ENCODE data around the gene KLHL26.
A peak's percentile ranks its signal among the peaks of the same experiment; 100 is the strongest.

The KLHL26 gene

DNA sequence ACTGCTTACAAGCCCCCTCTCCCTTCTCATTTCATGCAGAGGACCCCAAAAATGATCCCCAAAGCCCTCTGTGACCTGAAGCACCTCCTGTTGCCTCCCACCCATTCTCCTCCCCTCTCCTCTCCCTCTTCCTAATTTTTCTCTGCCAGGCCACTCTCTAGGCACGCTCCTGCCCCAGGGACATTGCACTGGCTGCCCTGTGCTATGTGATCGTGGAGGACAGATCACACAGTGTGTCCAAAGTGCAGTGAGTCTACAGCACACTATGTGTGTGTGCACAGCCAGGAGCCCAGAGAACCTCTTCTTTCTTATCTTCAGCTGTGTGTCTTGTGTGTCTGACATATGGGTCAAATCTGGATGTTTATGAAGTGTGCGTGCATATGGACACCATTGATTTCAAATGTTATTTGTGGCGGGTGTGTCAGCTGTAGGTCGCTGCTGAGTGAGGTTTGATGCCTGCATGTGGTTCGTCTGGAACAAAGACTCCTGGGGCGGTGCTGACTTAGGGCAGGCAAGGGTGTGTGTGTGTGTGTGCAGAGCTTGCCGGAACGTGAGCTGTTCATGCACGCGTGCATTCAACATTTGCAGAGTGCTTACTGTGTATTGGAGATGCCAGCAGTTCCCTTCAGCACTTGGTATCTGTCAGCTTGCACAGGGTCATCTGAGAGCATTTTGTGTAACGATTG, 2.1 kb upstream of the KLHL26 start:
- H3K4me3 ChIP-seq (ENCODE audit: control insufficient read depth, low read depth, low read length) = no peak overlapping the region
- no peak for TF ChIP-seq CTCF (IDR thresholded peaks at IDR 0.05; ENCODE audit: control insufficient read depth, insufficient read depth, low read depth, low read length, missing control alignments)
- DNase-seq (ENCODE audit: low read depth) = no peak

DNA sequence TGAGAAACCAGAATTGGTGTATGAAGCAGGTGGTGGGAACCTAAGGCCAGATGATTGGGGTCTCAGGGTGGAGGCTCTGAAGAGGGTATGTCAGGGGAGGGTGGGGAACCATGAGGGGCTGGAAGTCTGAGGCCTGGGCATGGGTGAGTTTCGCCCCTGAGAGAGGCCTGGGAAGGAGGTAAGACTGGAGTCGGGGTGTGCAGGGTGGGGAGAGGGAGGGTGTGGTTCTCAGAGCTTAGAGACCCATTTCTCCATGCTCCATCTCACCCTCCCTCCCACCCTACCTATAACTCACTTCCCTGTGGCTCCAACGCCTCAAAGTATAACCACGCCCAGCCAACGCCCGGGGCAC, 1.0 kb upstream of the KLHL26 start:
- DNase-seq (ENCODE audit: low read depth) = no peak
- no peak overlapping the region for H3K4me3 ChIP-seq (ENCODE audit: control insufficient read depth, low read depth, low read length)
- no peak for TF ChIP-seq CTCF (IDR thresholded peaks at IDR 0.05; ENCODE audit: control insufficient read depth, insufficient read depth, low read depth, low read length, missing control alignments)

DNA sequence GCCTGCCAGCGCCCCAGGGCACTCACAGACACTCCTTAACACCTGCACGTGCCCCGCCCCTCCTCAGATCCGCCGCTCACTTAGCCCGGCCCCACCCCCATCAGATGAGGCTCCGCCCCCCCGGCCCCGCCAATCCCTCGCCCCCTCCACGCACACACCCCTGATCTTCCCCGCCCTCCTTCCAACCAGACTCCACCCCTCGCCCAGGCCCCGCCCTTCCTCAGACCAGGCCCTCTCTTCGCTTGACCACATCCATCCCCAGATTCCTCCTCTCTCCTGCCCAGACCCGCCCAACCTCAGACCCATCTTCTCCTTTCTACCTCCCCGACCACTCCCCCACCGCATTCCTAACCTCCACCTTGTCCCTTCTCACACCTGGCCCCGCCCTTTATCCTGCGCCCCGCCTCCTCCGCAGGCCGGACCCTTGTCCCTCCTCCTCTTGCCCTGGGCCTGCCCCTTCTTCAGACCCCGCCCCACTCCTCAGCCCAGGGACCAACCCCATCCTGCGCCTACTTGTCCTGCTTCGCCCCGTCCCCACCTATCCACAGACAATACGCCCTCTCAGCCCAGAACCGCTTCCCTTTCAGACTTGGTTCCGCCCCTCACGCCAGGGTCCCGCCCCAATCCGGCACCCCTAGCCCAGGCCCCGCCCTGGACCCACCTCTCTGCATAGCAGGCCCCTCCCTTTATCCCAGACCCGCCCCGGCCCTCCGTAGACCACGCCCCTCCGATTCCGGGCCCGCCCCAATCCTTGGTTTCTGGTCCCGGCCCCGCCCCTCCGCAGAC, 452 bp upstream of the KLHL26 start:
- DNase-seq (ENCODE audit: low read depth) = peak; percentile 59
- peak overlapping the region; percentile 93 for H3K4me3 ChIP-seq (ENCODE audit: control insufficient read depth, low read depth, low read length)

DNA sequence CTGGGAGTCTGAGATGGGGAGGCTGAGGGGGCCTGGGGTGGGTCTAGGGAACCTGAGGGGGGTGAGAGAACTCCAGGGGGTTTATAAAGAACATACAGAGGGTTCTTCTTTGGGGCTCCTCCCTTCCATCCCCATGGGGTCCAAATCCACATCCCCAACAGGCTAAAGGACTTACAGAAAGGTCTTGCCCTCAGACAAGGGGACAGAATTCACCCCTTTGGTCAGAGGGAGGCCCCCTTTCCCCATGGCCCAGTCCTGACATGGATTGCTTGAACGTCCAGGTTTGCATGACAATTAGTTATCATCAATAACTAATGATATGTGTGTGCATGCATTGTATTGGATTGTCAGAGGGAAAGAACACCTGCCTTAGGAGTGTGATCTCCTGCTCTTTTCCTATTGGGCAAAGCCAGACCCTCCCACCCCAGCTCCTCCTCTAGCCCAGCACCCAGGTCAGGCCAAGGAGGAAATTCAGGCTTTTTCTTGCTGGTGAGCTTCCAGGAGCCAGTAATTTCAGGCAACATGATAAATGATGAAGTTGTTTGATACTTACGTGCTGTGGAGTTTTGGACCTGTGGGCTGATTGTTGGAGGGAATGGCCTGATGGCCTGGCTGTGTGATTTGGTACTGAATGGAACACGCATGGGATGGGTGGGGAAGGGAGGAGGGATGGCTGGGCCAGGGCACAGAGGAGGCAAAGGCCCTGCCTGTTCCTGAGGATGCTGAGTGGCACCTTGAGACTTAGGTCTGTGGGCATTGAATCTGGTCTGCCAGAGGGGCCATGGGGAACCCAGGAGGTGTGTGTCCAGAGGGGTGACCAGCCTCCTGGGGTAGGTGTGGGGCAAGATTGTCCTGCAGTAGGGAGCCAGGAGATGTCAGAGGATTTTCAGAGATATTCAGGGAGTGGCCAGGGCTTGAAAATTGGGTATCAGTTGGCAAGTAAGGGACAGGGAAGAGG, 1.1 kb downstream of the KLHL26 start:
- no peak for DNase-seq (ENCODE audit: low read depth)
- peak overlapping the region; percentile 93 for H3K4me3 ChIP-seq (ENCODE audit: control insufficient read depth, low read depth, low read length)
- TF ChIP-seq CTCF (IDR thresholded peaks at IDR 0.05; ENCODE audit: control insufficient read depth, insufficient read depth, low read depth, low read length, missing control alignments) = no peak

More for the DNA sequence above, 452 bp upstream of the KLHL26 start:
- TF ChIP-seq CTCF (IDR thresholded peaks at IDR 0.05; ENCODE audit: control insufficient read depth, insufficient read depth, low read depth, low read length, missing control alignments) = no peak

- no peak for TF ChIP-seq CTCF (IDR thresholded peaks at IDR 0.05; ENCODE audit: control insufficient read depth, insufficient read depth, low read depth, low read length, missing control alignments)
- no peak overlapping the region for H3K4me3 ChIP-seq (ENCODE audit: control insufficient read depth, low read depth, low read length)
- no peak for DNase-seq (ENCODE audit: low read depth)
These were observed 2.9 kb downstream of the KLHL26 start for GRCh38 chr19:18639706-18640243.
